MM.1S (cell line): ENCODE measurements around the gene SPIN1.

Source experiments
- EZH2 ChIP-seq: fragments of 300-600 bp; sonication (generic); optimal IDR thresholded peaks from 2 replicates; pipeline ENCODE3; 2017; ENCODE audit warnings: low read depth, mild to moderate bottlenecking, antibody characterized with exemption, low read length, mixed read lengths
- EZH2phosphoT487 ChIP-seq: fragments of 300-600 bp; sonication (generic); IDR thresholded peaks from 2 replicates; pipeline ENCODE4 v1.6.1; 2018; ENCODE audit warnings: antibody characterized with exemption, low read length
- TF ChIP-seq, protein P1 (sequence below): fragments of 300-600 bp; sonication (generic); IDR thresholded peaks from 2 replicates; pipeline ENCODE4 v1.5.1; 2016; ENCODE audit warnings: antibody characterized with exemption, low read length, mixed read lengths

DNA sequence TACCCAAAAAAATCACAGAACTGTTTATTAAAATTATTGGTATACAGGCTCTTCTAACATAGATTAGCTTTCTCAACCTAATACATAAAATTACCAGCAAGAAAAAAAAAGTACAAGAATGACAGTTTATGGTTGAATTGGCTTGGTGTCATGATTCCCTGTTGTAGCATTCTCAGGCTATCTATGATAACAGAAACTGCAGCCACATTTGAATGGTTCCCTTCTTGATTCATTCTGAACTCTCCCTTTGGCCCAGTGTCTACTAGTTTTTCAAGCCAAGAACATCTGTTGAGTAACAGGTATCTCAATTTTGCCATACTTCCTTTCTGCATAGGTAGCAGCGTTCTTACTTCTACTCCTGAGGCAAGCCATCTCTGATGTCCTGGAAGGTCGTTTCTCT lies 3.0 kb downstream of the SPIN1 start:
- TF ChIP-seq, protein P1, sequence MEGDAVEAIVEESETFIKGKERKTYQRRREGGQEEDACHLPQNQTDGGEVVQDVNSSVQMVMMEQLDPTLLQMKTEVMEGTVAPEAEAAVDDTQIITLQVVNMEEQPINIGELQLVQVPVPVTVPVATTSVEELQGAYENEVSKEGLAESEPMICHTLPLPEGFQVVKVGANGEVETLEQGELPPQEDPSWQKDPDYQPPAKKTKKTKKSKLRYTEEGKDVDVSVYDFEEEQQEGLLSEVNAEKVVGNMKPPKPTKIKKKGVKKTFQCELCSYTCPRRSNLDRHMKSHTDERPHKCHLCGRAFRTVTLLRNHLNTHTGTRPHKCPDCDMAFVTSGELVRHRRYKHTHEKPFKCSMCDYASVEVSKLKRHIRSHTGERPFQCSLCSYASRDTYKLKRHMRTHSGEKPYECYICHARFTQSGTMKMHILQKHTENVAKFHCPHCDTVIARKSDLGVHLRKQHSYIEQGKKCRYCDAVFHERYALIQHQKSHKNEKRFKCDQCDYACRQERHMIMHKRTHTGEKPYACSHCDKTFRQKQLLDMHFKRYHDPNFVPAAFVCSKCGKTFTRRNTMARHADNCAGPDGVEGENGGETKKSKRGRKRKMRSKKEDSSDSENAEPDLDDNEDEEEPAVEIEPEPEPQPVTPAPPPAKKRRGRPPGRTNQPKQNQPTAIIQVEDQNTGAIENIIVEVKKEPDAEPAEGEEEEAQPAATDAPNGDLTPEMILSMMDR, result no peak
- no peak for TF ChIP-seq EZH2
- no peak for TF ChIP-seq EZH2phosphoT487
